Keratinocyte (primary cell): ENCODE data around the gene MAIP1. TPM values are rescaled to one million over a fixed set of nuclear protein-coding genes. Genes with fewer than 3 reads are reported as not detected.

ENCODE experiments used
- DNase-seq: peaks from one replicate; pipeline ENCODE4 v3.0.0-alpha.2; 2011; ENCODE audit warnings: low read depth, missing footprints, low spot score
- FAIRE-seq: peaks from 2 replicates; lab custom pipeline; 2011; peaks lifted over from hg19 to GRCh38; lab: Jason Lieb, UNC
- H2AFZ ChIP-seq: 2 replicates; pipeline ENCODE4 v1.6.0; 2012; ENCODE audit warnings: low read length, control low read depth, inconsistent platforms; ENCODE audit not compliant: control insufficient read depth
- H3K27ac ChIP-seq: 2 replicates; pipeline ENCODE4 v1.5.1; 2011; ENCODE audit warnings: low read length; ENCODE audit not compliant: control insufficient read depth, insufficient read depth
- H3K27me3 ChIP-seq: 3 replicates; pipeline ENCODE4 v1.6.0; 2011; ENCODE audit warnings: low read length; ENCODE audit not compliant: control insufficient read depth, insufficient read depth; ENCODE audit errors: extremely low read depth
- H3K36me3 ChIP-seq, 2 experiments: 2 replicates in 1 of 2; 3 replicates in 1 of 2; pipeline ENCODE4 v1.5.1; 2011; ENCODE audit warnings: low read length in 2 of 2, mild to moderate bottlenecking in 1 of 2; ENCODE audit not compliant: control insufficient read depth in 2 of 2, insufficient read depth in 2 of 2; ENCODE audit errors: extremely low read depth in 1 of 2
- H3K4me1 ChIP-seq: 3 replicates; pipeline ENCODE4 v1.5.1; 2011; ENCODE audit warnings: low read length; ENCODE audit not compliant: control insufficient read depth, insufficient read depth; ENCODE audit errors: extremely low read depth
- H3K4me2 ChIP-seq: 3 replicates; pipeline ENCODE4 v1.6.0; 2011; ENCODE audit warnings: low read depth, low read length; ENCODE audit not compliant: control insufficient read depth, insufficient read depth; ENCODE audit errors: extremely low read depth
- H3K4me3 ChIP-seq, 3 experiments: fragments of 200-600 bp in 1 of 3; sonication (generic) in 1 of 3; 2 replicates in 2 of 3; 3 replicates in 1 of 3; pipeline ENCODE4 v1.5.1; 2011 to 2016; ENCODE audit warnings: low read length in 3 of 3, mild to moderate bottlenecking in 3 of 3, control low read depth in 2 of 3, inconsistent platforms in 1 of 3, low read depth in 1 of 3, mixed read lengths in 1 of 3, mixed run types in 1 of 3, moderate library complexity in 1 of 3; ENCODE audit not compliant: control insufficient read depth in 2 of 3, insufficient read depth in 2 of 3; ENCODE audit errors: extremely low read depth in 1 of 3
- H3K79me2 ChIP-seq: 2 replicates; pipeline ENCODE4 v1.6.0; 2012; ENCODE audit warnings: low read length; ENCODE audit not compliant: control insufficient read depth, insufficient read depth
- H3K9ac ChIP-seq: 3 replicates; pipeline ENCODE4 v1.6.0; 2011; ENCODE audit warnings: low read length; ENCODE audit not compliant: control insufficient read depth, insufficient read depth; ENCODE audit errors: extremely low read depth
- H3K9me1 ChIP-seq: 3 replicates; pipeline ENCODE4 v1.6.0; 2011; ENCODE audit warnings: low read length; ENCODE audit not compliant: control insufficient read depth, insufficient read depth; ENCODE audit errors: extremely low read depth
- H3K9me3 ChIP-seq: 2 replicates; pipeline ENCODE4 v1.5.1; 2012; ENCODE audit warnings: low read depth, low read length; ENCODE audit not compliant: control insufficient read depth
- H4K20me1 ChIP-seq: 3 replicates; pipeline ENCODE4 v1.6.0; 2011; ENCODE audit warnings: low read length; ENCODE audit not compliant: control insufficient read depth, insufficient read depth; ENCODE audit errors: extremely low read depth
- EZH2 ChIP-seq: IDR thresholded peaks from one replicate; pipeline ENCODE4 v1.6.1; 2012; ENCODE audit warnings: inconsistent platforms, mild to moderate bottlenecking, low read length, moderate library complexity
- dilution Hi-C: fragments of 300-500 bp; cut with MboI; formaldehyde crosslinking; loops from one replicate; pipeline ENCODE4 v1.7.0; 2020; ENCODE audit warnings: low sequenced_read_pairs; ENCODE audit not compliant: extremely low pct_ligation_motif_present
- polyA plus RNA-seq, 5 experiments: library from polyadenylated mRNA; depleted of rRNA in 3 of 5; stranded (reverse) in 3 of 5; stranded (forward) in 1 of 5; unstranded in 1 of 5; fragments of >200 nt; gene quantifications; 1 replicate in 1 of 5; 2 replicates in 3 of 5; 3 replicates in 1 of 5; pipeline versions ENCODE4 v1.2.1 to v1.2.3, GENCODE V29; 2011 to 2012; ENCODE audit warnings: missing spikeins in 2 of 5, low read depth in 1 of 5, low replicate concordance in 1 of 5
- TF ChIP-seq, protein P1 (sequence below), 3 experiments: IDR thresholded peaks in 1 of 3; conservative IDR thresholded peaks in 1 of 3; optimal IDR thresholded peaks in 1 of 3; 2 replicates in 2 of 3; 3 replicates in 1 of 3; pipeline versions ENCODE3 to v1.5.1; 2011; ENCODE audit warnings: low read length in 3 of 3, mild to moderate bottlenecking in 3 of 3, moderate library complexity in 2 of 3, control low read depth in 1 of 3, inconsistent platforms in 1 of 3; ENCODE audit not compliant: insufficient read depth in 2 of 3; ENCODE audit errors: extremely low read depth in 1 of 3

MAIP1 gene
- polyA plus RNA-seq, 1 donor (not counting 4 experiments of a cell fraction or from before 2014, with no cell fraction given) = 17.4 TPM

- Histone ChIP-seq H3K4me3 (no peak overlapping the region), H3K9ac (no peak overlapping the region), H3K9me3 (no peaks in the 10 kb centered on the region), H2AFZ (no peak overlapping the region), H3K79me2 (peaks cover 2% of the 10 kb centered on the region), H3K27ac (peak overlapping the region; percentile 64), H3K27me3 (no peaks in the 10 kb centered on the region), H3K4me2 (no peak overlapping the region), H4K20me1 (no peaks in the 10 kb centered on the region), H3K9me1 (no peaks in the 10 kb centered on the region), H3K36me3 (peaks cover 5 to 6% of the 10 kb centered on the region in 2 experiments), H3K4me1 (no peaks in the 10 kb centered on the region)
- TF ChIP-seq EZH2 = no peak
- TF ChIP-seq, protein P1, sequence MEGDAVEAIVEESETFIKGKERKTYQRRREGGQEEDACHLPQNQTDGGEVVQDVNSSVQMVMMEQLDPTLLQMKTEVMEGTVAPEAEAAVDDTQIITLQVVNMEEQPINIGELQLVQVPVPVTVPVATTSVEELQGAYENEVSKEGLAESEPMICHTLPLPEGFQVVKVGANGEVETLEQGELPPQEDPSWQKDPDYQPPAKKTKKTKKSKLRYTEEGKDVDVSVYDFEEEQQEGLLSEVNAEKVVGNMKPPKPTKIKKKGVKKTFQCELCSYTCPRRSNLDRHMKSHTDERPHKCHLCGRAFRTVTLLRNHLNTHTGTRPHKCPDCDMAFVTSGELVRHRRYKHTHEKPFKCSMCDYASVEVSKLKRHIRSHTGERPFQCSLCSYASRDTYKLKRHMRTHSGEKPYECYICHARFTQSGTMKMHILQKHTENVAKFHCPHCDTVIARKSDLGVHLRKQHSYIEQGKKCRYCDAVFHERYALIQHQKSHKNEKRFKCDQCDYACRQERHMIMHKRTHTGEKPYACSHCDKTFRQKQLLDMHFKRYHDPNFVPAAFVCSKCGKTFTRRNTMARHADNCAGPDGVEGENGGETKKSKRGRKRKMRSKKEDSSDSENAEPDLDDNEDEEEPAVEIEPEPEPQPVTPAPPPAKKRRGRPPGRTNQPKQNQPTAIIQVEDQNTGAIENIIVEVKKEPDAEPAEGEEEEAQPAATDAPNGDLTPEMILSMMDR (optimal IDR thresholded peaks at IDR 0.05 in 1 of 3, IDR thresholded peaks at IDR 0.05 in 1 of 3, conservative IDR thresholded peaks at IDR 0.05 in 1 of 3; ENCODE audit: extremely low read depth in 1 of 3, insufficient read depth in 2 of 3, low read length in 3 of 3) = no peak
- FAIRE-seq (no peak), DNase-seq (no peak)
- dilution Hi-C loops = no loop called here
These were observed 18.8 kb upstream of the MAIP1 start for GRCh38 chr2:199936554-199936953.

DNA sequence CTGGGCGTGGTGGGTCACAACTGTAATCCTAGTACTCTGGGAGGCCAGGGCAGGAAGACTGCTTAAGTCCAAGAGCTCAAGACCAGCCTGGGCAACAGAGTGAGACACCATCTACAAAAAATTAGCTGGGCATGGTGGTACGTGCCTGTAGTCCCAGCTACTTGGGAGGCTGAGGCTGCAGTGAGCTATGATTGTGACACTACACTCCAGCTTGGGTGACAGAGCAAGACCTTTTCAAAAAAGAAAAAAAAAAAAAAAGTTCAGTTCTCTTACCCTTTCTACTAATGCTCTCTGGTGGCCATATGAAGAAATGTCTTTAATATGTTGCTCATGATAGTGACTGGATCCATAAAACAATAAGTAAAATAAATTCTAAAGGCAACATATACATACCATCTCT lies 15.0 kb upstream of the MAIP1 start:
- DNase-seq (no peak), FAIRE-seq (no peak)
- Histone ChIP-seq H4K20me1 (no peaks in the 10 kb centered on the region), H3K4me2 (no peak overlapping the region), H3K9me3 (no peaks in the 10 kb centered on the region), H2AFZ (no peak overlapping the region), H3K79me2 (peaks cover 12% of the 10 kb centered on the region), H3K4me1 (no peaks in the 10 kb centered on the region), H3K9ac (no peak overlapping the region), H3K4me3 (no peak overlapping the region), H3K27me3 (no peaks in the 10 kb centered on the region), H3K36me3 (peaks cover 0 to 8% of the 10 kb centered on the region in 2 experiments), H3K27ac (no peak overlapping the region), H3K9me1 (no peaks in the 10 kb centered on the region)
- TF ChIP-seq, protein P1 (optimal IDR thresholded peaks at IDR 0.05 in 1 of 3, IDR thresholded peaks at IDR 0.05 in 1 of 3, conservative IDR thresholded peaks at IDR 0.05 in 1 of 3; ENCODE audit: extremely low read depth in 1 of 3, insufficient read depth in 2 of 3, low read length in 3 of 3) = peak in 1 of 3 experiments; percentile 3
- TF ChIP-seq EZH2 = no peak
- dilution Hi-C loops = no loop called here
